K562 (cell line): ENCODE results near the gene RIPOR1. TPM values are rescaled to one million over a fixed set of nuclear protein-coding genes. Genes with fewer than 3 reads are reported as not detected.

ENCODE experiments used
- CBX5 ChIP-seq: IDR thresholded peaks from 2 replicates; pipeline ENCODE4 v1.6.1; 2014; ENCODE audit warnings: low read depth, borderline replicate concordance
- CEBPB ChIP-seq: fragments of 450-650 bp; IDR thresholded peaks from 2 replicates; pipeline ENCODE4 v1.6.1; 2016; ENCODE audit warnings: missing genetic modification characterization, missing compliant biosample characterization
- CHAMP1 ChIP-seq: fragments of 450-650 bp; IDR thresholded peaks from 2 replicates; pipeline ENCODE4 v1.6.1; 2016; ENCODE audit warnings: mild to moderate bottlenecking
- CREM ChIP-seq: IDR thresholded peaks from 2 replicates; pipeline ENCODE4 v1.6.1; 2014; ENCODE audit warnings: antibody characterized with exemption, low read depth
- CTCFL ChIP-seq: IDR thresholded peaks from 2 replicates; pipeline ENCODE4 v1.6.1; 2011; ENCODE audit warnings: borderline replicate concordance, low read depth, mild to moderate bottlenecking, moderate library complexity, low read length; ENCODE audit not compliant: insufficient read depth, poor library complexity, severe bottlenecking
- FOXK2 ChIP-seq, 2 experiments: fragments of 450-650 bp; IDR thresholded peaks in 1 of 2; conservative IDR thresholded peaks in 1 of 2; 2 replicates each; pipeline ENCODE4 v1.6.1; 2016; ENCODE audit warnings: low read depth in 2 of 2, mild to moderate bottlenecking in 1 of 2
- HDAC2 ChIP-seq: fragments of 450-650 bp; IDR thresholded peaks from 2 replicates; pipeline ENCODE4 v1.6.1; 2016; ENCODE audit warnings: mild to moderate bottlenecking
- ILF3 ChIP-seq: fragments of 450-650 bp; IDR thresholded peaks from 2 replicates; pipeline ENCODE4 v1.6.1; 2018; ENCODE audit warnings: antibody characterized with exemption, mild to moderate bottlenecking, moderate library complexity, borderline replicate concordance
- IRF2 ChIP-seq: sonication (generic); formaldehyde crosslinking; IDR thresholded peaks from 2 replicates; pipeline ENCODE4 v1.8.1; 2022; ENCODE audit warnings: mild to moderate bottlenecking, missing genetic modification reagents
- NFXL1 ChIP-seq: fragments of 450-650 bp; formaldehyde crosslinking; IDR thresholded peaks from 2 replicates; pipeline ENCODE4 v1.4.0; 2021; ENCODE audit warnings: mild to moderate bottlenecking
- PRMT5 ChIP-seq: sonication (generic); formaldehyde crosslinking; IDR thresholded peaks from 2 replicates; pipeline ENCODE4 v1.5.0; 2020; ENCODE audit warnings: missing genetic modification reagents
- RBM15 ChIP-seq: fragments of 200-400 bp; formaldehyde crosslinking; IDR thresholded peaks from 2 replicates; pipeline ENCODE4 v1.6.1; 2018; ENCODE audit warnings: mild to moderate bottlenecking, low read length, moderate library complexity; ENCODE audit not compliant: insufficient read depth
- TAF15 ChIP-seq: fragments of 200-400 bp; formaldehyde crosslinking; IDR thresholded peaks from 2 replicates; pipeline ENCODE4 v1.6.1; 2017; ENCODE audit warnings: mild to moderate bottlenecking, low read depth, low read length, moderate library complexity
- THAP7 ChIP-seq: fragments of 250-450 bp; sonication (Bioruptor Pico); IDR thresholded peaks from 2 replicates; pipeline ENCODE4 v1.5.0; 2021
- YY1 ChIP-seq, 3 experiments: IDR thresholded peaks; 2 replicates each; pipeline ENCODE4 v1.6.1; 2011; ENCODE audit warnings: low read length in 2 of 3, mild to moderate bottlenecking in 2 of 3, moderate library complexity in 2 of 3, borderline replicate concordance in 1 of 3, control low read depth in 1 of 3, low read depth in 1 of 3; ENCODE audit not compliant: insufficient read depth in 3 of 3, insufficient replicate concordance in 2 of 3, control insufficient read depth in 1 of 3, insufficient read length in 1 of 3; ENCODE audit errors: extremely low read depth in 1 of 3
- ZBTB49 ChIP-seq: sonication (generic); formaldehyde crosslinking; IDR thresholded peaks from 2 replicates; pipeline ENCODE4 v1.8.0; 2022; ENCODE audit warnings: missing genetic modification reagents, mild to moderate bottlenecking, borderline replicate concordance
- ZBTB9 ChIP-seq: fragments of 450-650 bp; formaldehyde crosslinking; IDR thresholded peaks from 2 replicates; pipeline ENCODE4 v1.4.0; 2020; ENCODE audit warnings: mild to moderate bottlenecking, moderate library complexity
- polyA plus RNA-seq, 8 experiments: library from polyadenylated mRNA; depleted of rRNA in 4 of 8; stranded (reverse) in 5 of 8; unstranded in 3 of 8; fragments of >200 nt; fragmentation: Nextera tagmentation in 2 of 8; fragmentation: Illumina TruSeq in 1 of 8; extraction: Ambion mirVana in 2 of 8; extraction: Trizol in 1 of 8; gene quantifications; 2 replicates each; pipeline versions ENCODE4 v1.2.1 to v1.2.3, GENCODE V29; 2011 to 2014; ENCODE audit warnings: inconsistent platforms in 1 of 8, missing spikeins in 1 of 8
- total RNA-seq, 7 experiments: library from RNA; depleted of rRNA in 6 of 7; stranded (reverse); fragments of >200 nt in 6 of 7; fragmentation: Illumina TruSeq in 2 of 7; extraction: Trizol in 2 of 7; gene quantifications; 2 replicates each; pipeline versions ENCODE4 v1.2.1 to v1.2.3, GENCODE V29; 2011 to 2021; ENCODE audit warnings: low replicate concordance in 1 of 7

The RIPOR1 gene
- total and polyA plus RNA-seq, 9 of the 15 experiments (the other 6 are each of a cell fraction or from before 2014, with no cell fraction given) = 0.36 to 31.1 (median 3.0) TPM

GRCh38 chr16:67562918-67563707, 34.5 kb downstream of the RIPOR1 start (continued):
- TF ChIP-seq YY1 (IDR thresholded peaks at IDR 0.05; ENCODE audit: borderline replicate concordance in 1 of 3, control insufficient read depth in 1 of 3, extremely low read depth in 1 of 3, insufficient read depth in 3 of 3, insufficient read length in 1 of 3, insufficient replicate concordance in 2 of 3, low read depth in 1 of 3, low read length in 2 of 3) (no peak), NFXL1 (CRISPR knock-in tag) (no peak), ILF3 (no peak), ZBTB49 (CRISPR knock-in tag) (no peak), RBM15 (no peak), THAP7 (CRISPR knock-in tag) (no peak), CBX5 (0 out of 2 replicates have a peak, but pooled peaks have one; percentile 27), CEBPB (tag) (no peak), IRF2 (0 out of 2 replicates have a peak, but pooled peaks have one; percentile 63), TAF15 (no peak), PRMT5 (CRISPR knock-in tag) (no peak; the same call in 1 of the 2 replicates), CHAMP1 (no peak), ZBTB9 (CRISPR knock-in tag) (peak; percentile 71), FOXK2 (conservative IDR thresholded peaks at IDR 0.05 in 1 of 2, IDR thresholded peaks at IDR 0.05 in 1 of 2; ENCODE audit: low read depth in 2 of 2) (no peak), HDAC2 (no peak), CTCFL (peak; percentile 45), CREM (peak; percentile 67)
